ENCODE data around the gene DNPH1.

GRCh38 chr6:43262780-43263313, 33.6 kb upstream of the DNPH1 start:
- TF ChIP-seq POLR2A (IDR thresholded peaks at IDR 0.05; ENCODE audit: low read depth, low read length): no peak
- no peak for TF ChIP-seq CTCF (IDR thresholded peaks at IDR 0.05; ENCODE audit: extremely low read depth in 1 of 2, insufficient read depth in 1 of 2, low read depth in 1 of 2, low read length in 2 of 2)
- TF ChIP-seq POLR2AphosphoS5 (IDR thresholded peaks at IDR 0.05; ENCODE audit: insufficient read depth, low read depth, low read length): no peak
- no peak for TF ChIP-seq JUN (IDR thresholded peaks at IDR 0.05; ENCODE audit: borderline replicate concordance, insufficient read depth, insufficient read length, low read depth)
- no peak for TF ChIP-seq MAX (IDR thresholded peaks at IDR 0.05; ENCODE audit: insufficient read depth, insufficient read length)
- no peak for TF ChIP-seq EZH2 (IDR thresholded peaks at IDR 0.05; ENCODE audit: borderline replicate concordance, low read depth, low read length, severe bottlenecking)
- TF ChIP-seq MYC (IDR thresholded peaks at IDR 0.05; ENCODE audit: low read depth, low read length): no peak
- TF ChIP-seq FOS (IDR thresholded peaks at IDR 0.05; ENCODE audit: borderline replicate concordance, insufficient read depth, low read length): no peak
